GM18861 (cell line): Measurements from ENCODE around the gene RASGRF1.

Source experiments
- ATAC-seq: cut with Tn5 transposase; IDR thresholded peaks from one replicate; pipeline ENCODE4 v1.9.1; 2021; ENCODE audit not compliant: unreplicated experiment

The RASGRF1 gene

GRCh38 chr15:79101866-79102581 lies 11.4 kb upstream of the RASGRF1 start:
- no peak for ATAC-seq

GRCh38 chr15:79099692-79100091 lies 9.1 kb upstream of the RASGRF1 start:
- ATAC-seq = no peak

- ATAC-seq = no peak
Observed at GRCh38 chr15:79094611-79095021, 4.0 kb upstream of the RASGRF1 start.

- no peak for ATAC-seq
Observed at GRCh38 chr15:79093352-79093935, 2.9 kb upstream of the RASGRF1 start.

GRCh38 chr15:79092382-79092781 lies 1.8 kb upstream of the RASGRF1 start:
- ATAC-seq = no peak

GRCh38 chr15:79091204-79091867 lies 756 bp upstream of the RASGRF1 start:
- ATAC-seq = no peak

- ATAC-seq = no peak
Observed at GRCh38 chr15:79089890-79090486, 592 bp downstream of the RASGRF1 start.

GRCh38 chr15:79089331-79089889 lies 1.2 kb downstream of the RASGRF1 start:
- ATAC-seq = no peak

GRCh38 chr15:79088426-79089205 lies 2.0 kb downstream of the RASGRF1 start:
- no peak for ATAC-seq

- ATAC-seq = no peak
Observed at GRCh38 chr15:79086814-79087213, 3.8 kb downstream of the RASGRF1 start.

GRCh38 chr15:79084308-79084968 lies 6.1 kb downstream of the RASGRF1 start:
- ATAC-seq = no peak

- no peak for ATAC-seq
Observed at GRCh38 chr15:79083154-79083553, 7.4 kb downstream of the RASGRF1 start.

- ATAC-seq = no peak
Observed at GRCh38 chr15:79082363-79083070, 8.1 kb downstream of the RASGRF1 start.

GRCh38 chr15:79078763-79079410 lies 11.7 kb downstream of the RASGRF1 start:
- ATAC-seq = no peak

- no peak for ATAC-seq
Observed at GRCh38 chr15:79078003-79078402, 12.6 kb downstream of the RASGRF1 start.

GRCh38 chr15:79076661-79077060 lies 13.9 kb downstream of the RASGRF1 start:
- ATAC-seq = no peak

- no peak for ATAC-seq
Observed at GRCh38 chr15:79075256-79075655, 15.3 kb downstream of the RASGRF1 start.

GRCh38 chr15:79073336-79073735 lies 17.2 kb downstream of the RASGRF1 start:
- ATAC-seq = no peak

GRCh38 chr15:79071901-79072300 lies 18.7 kb downstream of the RASGRF1 start:
- no peak for ATAC-seq
